ENCODE measurements around the gene VSIG10. TPM values are rescaled to one million over a fixed set of nuclear protein-coding genes. Genes with fewer than 3 reads are reported as not detected.
"Not testable (repeated sequence)": the region's sequence is repeated elsewhere in the genome, so short reads cannot be mapped to it uniquely, and the experiment has no call there.

VSIG10 gene
- total RNA-seq, 2 experiments from 2014 or later: 4.2 to 5.3 TPM

- Mint-ChIP-seq H3K36me3 (ENCODE audit: low read depth) (peaks cover 76% of the 10 kb centered on the region), H3K4me1 (ENCODE audit: low read depth) (peaks cover 44% of the 10 kb centered on the region)
Measured at GRCh38 chr12:118032188-118032587, 71.6 kb downstream of the VSIG10 start.

GRCh38 chr12:118029166-118029565 lies 74.6 kb downstream of the VSIG10 start:
- H3K4me3 Mint-ChIP-seq: no peak overlapping the region

More at GRCh38 chr12:118032188-118032587, 71.6 kb downstream of the VSIG10 start:
- Mint-ChIP-seq H3K4me3 (no peak overlapping the region), H3K27ac (peak overlapping the region; percentile 53), H3K9me3 (peaks cover 8% of the 10 kb centered on the region), H3K27me3 (no peaks in the 10 kb centered on the region)
- ATAC-seq (no peak), DNase-seq (no peak)
- CTCF ChIA-PET: interaction anchor here (0.9 to 2.1 kb wide), 9 partner anchors 12 to 157 kb away, joined by 3 to 10 read pairs (median 4); partner anchors contain the start of gene RFC5
- no peak for TF ChIP-seq CTCF (IDR thresholded peaks at IDR 0.05)
- POLR2A ChIA-PET: interaction anchor here (0.9 to 1.9 kb wide), 4 partner anchors 10 to 27 kb away, joined by 3 to 10 read pairs (median 4); partner anchors contain the start of gene RFC5
- intact Hi-C loops (cut with micrococcal nuclease): no loop called here

GRCh38 chr12:118025168-118025567 lies 78.6 kb downstream of the VSIG10 start:
- H3K36me3 Mint-ChIP-seq (ENCODE audit: low read depth): peaks cover 72% of the 10 kb centered on the region

More at GRCh38 chr12:118029166-118029565, 74.6 kb downstream of the VSIG10 start:
- ATAC-seq (no peak), DNase-seq (no peak)
- Mint-ChIP-seq H3K4me1 (ENCODE audit: low read depth) (peaks cover 18% of the 10 kb centered on the region), H3K36me3 (ENCODE audit: low read depth) (peaks cover 72% of the 10 kb centered on the region), H3K9me3 (no peaks in the 10 kb centered on the region), H3K27me3 (no peaks in the 10 kb centered on the region), H3K27ac (peak overlapping the region; percentile 8)
- intact Hi-C loops (cut with micrococcal nuclease): no loop called here
- POLR2A ChIA-PET: no interaction called here
- CTCF ChIA-PET: no interaction called here
- TF ChIP-seq CTCF (IDR thresholded peaks at IDR 0.05): no peak

GRCh38 chr12:118023301-118023860 lies 80.4 kb downstream of the VSIG10 start:
- H3K4me3 Mint-ChIP-seq: no peak overlapping the region
- ATAC-seq: no peak
- ChIA-PET POLR2A (interaction anchor here (1.6 to 1.8 kb wide), 2 partner anchors 9 to 12 kb away, joined by 6 to 10 read pairs; no protein-coding TSS in a partner anchor), CTCF (no interaction called here)
- TF ChIP-seq CTCF (IDR thresholded peaks at IDR 0.05): no peak
- DNase-seq: no peak
- H3K27me3 Mint-ChIP-seq: no peaks in the 10 kb centered on the region
- H3K36me3 Mint-ChIP-seq (ENCODE audit: low read depth): peaks cover 69% of the 10 kb centered on the region
- H3K27ac Mint-ChIP-seq: no peak overlapping the region
- intact Hi-C loops (cut with micrococcal nuclease): no loop called here
- peaks cover 4% of the 10 kb centered on the region for H3K4me1 Mint-ChIP-seq (ENCODE audit: low read depth)
- no peaks in the 10 kb centered on the region for H3K9me3 Mint-ChIP-seq

More at GRCh38 chr12:118025168-118025567, 78.6 kb downstream of the VSIG10 start:
- POLR2A ChIA-PET: interaction anchor here (0.6 kb wide), 1 partner anchor 23 kb away, joined by 3 read pairs; no protein-coding TSS in a partner anchor
- DNase-seq (no peak), ATAC-seq (no peak)
- H3K4me3 Mint-ChIP-seq: no peak overlapping the region
- CTCF ChIA-PET: no interaction called here
- intact Hi-C loops (cut with micrococcal nuclease): no loop called here
- H3K9me3 Mint-ChIP-seq: no peaks in the 10 kb centered on the region
- H3K27me3 Mint-ChIP-seq: no peaks in the 10 kb centered on the region
- H3K27ac Mint-ChIP-seq: peak overlapping the region; percentile 5
- peaks cover 6% of the 10 kb centered on the region for H3K4me1 Mint-ChIP-seq (ENCODE audit: low read depth)
- TF ChIP-seq CTCF (IDR thresholded peaks at IDR 0.05): no peak

- Mint-ChIP-seq H3K27me3 (no peaks in the 10 kb centered on the region), H3K4me1 (ENCODE audit: low read depth) (peaks cover 10% of the 10 kb centered on the region), H3K9me3 (no peaks in the 10 kb centered on the region), H3K27ac (no peak overlapping the region), H3K4me3 (no peak overlapping the region), H3K36me3 (ENCODE audit: low read depth) (peaks cover 69% of the 10 kb centered on the region)
- DNase-seq: no peak
- intact Hi-C loops (cut with micrococcal nuclease): no loop called here
- ATAC-seq: no peak
- CTCF ChIA-PET: no interaction called here
- no peak for TF ChIP-seq CTCF (IDR thresholded peaks at IDR 0.05)
- POLR2A ChIA-PET: interaction anchor here (1.6 to 1.8 kb wide), 2 partner anchors 10 to 13 kb away, joined by 6 to 10 read pairs; no protein-coding TSS in a partner anchor
Measured at GRCh38 chr12:118022728-118023109, 81.1 kb downstream of the VSIG10 start.

- H3K9me3 Mint-ChIP-seq; ATAC-seq; intact Hi-C loops (cut with micrococcal nuclease); H3K4me3 Mint-ChIP-seq; CTCF ChIA-PET; DNase-seq; H3K27me3 Mint-ChIP-seq; H3K27ac Mint-ChIP-seq: not testable (repeated sequence)
- H3K4me1 Mint-ChIP-seq (ENCODE audit: low read depth): peaks cover 11% of the 10 kb centered on the region
- POLR2A ChIA-PET: interaction anchor here (1.6 to 1.8 kb wide), 2 partner anchors 10 to 13 kb away, joined by 6 to 10 read pairs; no protein-coding TSS in a partner anchor
- peaks cover 69% of the 10 kb centered on the region for H3K36me3 Mint-ChIP-seq (ENCODE audit: low read depth)
Measured at GRCh38 chr12:118022097-118022727, 81.6 kb downstream of the VSIG10 start.

Data from activated CD8-positive, alpha-beta T cell treated with anti-CD3 and anti-CD28 coated beads for 36 hours (primary cell).